Neuronal stem cell (in vitro differentiated cells): ENCODE data around the gene IKZF2.
"Not testable (repeated sequence)": the region's sequence is repeated elsewhere in the genome, so short reads cannot be mapped to it uniquely, and the experiment has no call there.

Source experiments
- DNase-seq: peaks from one replicate; pipeline ENCODE4 v3.0.0-alpha.2; 2013; ENCODE audit warnings: low spot score
- H2AFZ ChIP-seq: one replicate; pipeline ENCODE4 v1.6.1; 2013; ENCODE audit warnings: mild to moderate bottlenecking, low read length, inconsistent platforms
- H2AK5ac ChIP-seq: 2 replicates; pipeline ENCODE4 v1.6.1; 2013; ENCODE audit warnings: low read depth, mild to moderate bottlenecking, inconsistent platforms, low read length, moderate library complexity, mixed read lengths
- H2BK120ac ChIP-seq: 2 replicates; pipeline ENCODE4 v1.6.1; 2013; ENCODE audit warnings: low read depth, mild to moderate bottlenecking, inconsistent platforms, low read length, moderate library complexity, mixed read lengths
- H2BK12ac ChIP-seq: one replicate; pipeline ENCODE4 v1.6.1; 2013; ENCODE audit warnings: low read length, inconsistent platforms
- H2BK15ac ChIP-seq: 2 replicates; pipeline ENCODE4 v1.6.1; 2013; ENCODE audit warnings: mild to moderate bottlenecking, low read length, inconsistent platforms, mixed read lengths
- H2BK5ac ChIP-seq: one replicate; pipeline ENCODE4 v1.6.1; 2013; ENCODE audit warnings: inconsistent platforms, mild to moderate bottlenecking, low read length, moderate library complexity
- H3K14ac ChIP-seq: one replicate; pipeline ENCODE4 v1.6.1; 2013; ENCODE audit warnings: low read length, inconsistent platforms
- H3K18ac ChIP-seq: 2 replicates; pipeline ENCODE4 v1.6.1; 2013; ENCODE audit warnings: low read length, inconsistent platforms
- H3K23ac ChIP-seq: 2 replicates; pipeline ENCODE4 v1.6.1; 2013; ENCODE audit warnings: low read depth, mild to moderate bottlenecking, mixed read lengths, low read length, inconsistent platforms; ENCODE audit not compliant: poor library complexity
- H3K27ac ChIP-seq: replicated peaks from 3 replicates; pipeline ENCODE4 v1.5.1; 2013; ENCODE audit warnings: low read length, inconsistent platforms
- H3K27me3 ChIP-seq, 3 experiments: 2 replicates each; pipeline ENCODE4 v1.6.1; 2013; ENCODE audit warnings: low read length in 3 of 3, mild to moderate bottlenecking in 2 of 3, inconsistent platforms in 1 of 3, low read depth in 1 of 3, mixed read lengths in 1 of 3, moderate library complexity in 1 of 3; ENCODE audit not compliant: control insufficient read depth in 3 of 3, insufficient read depth in 3 of 3
- H3K36me3 ChIP-seq, 2 donors: replicated peaks in 1 of 2; 2 replicates each; pipeline ENCODE4 v1.6.1; 2013; ENCODE audit warnings: low read length in 2 of 2; ENCODE audit not compliant: control insufficient read depth in 2 of 2, insufficient read depth in 2 of 2
- H3K4ac ChIP-seq: 2 replicates; pipeline ENCODE4 v1.6.1; 2013; ENCODE audit warnings: inconsistent platforms, mild to moderate bottlenecking, low read length, moderate library complexity
- H3K4me1 ChIP-seq, 2 donors: 1 replicate in 1 of 2; 2 replicates in 1 of 2; pipeline ENCODE4 v1.6.1; 2013; ENCODE audit warnings: low read length in 2 of 2, low read depth in 1 of 2; ENCODE audit not compliant: control insufficient read depth in 2 of 2, insufficient read depth in 1 of 2
- H3K4me2 ChIP-seq: one replicate; pipeline ENCODE4 v1.6.1; 2013; ENCODE audit warnings: mild to moderate bottlenecking, low read length, inconsistent platforms; ENCODE audit not compliant: insufficient read depth, poor library complexity, severe bottlenecking
- H3K4me3 ChIP-seq, 2 donors: 2 replicates each; pipeline ENCODE4 v1.5.1; 2013; ENCODE audit warnings: low read length in 2 of 2, mild to moderate bottlenecking in 2 of 2, inconsistent platforms in 1 of 2, moderate library complexity in 1 of 2
- H3K79me1 ChIP-seq: one replicate; pipeline ENCODE4 v1.6.1; 2013; ENCODE audit warnings: low read depth, mild to moderate bottlenecking, inconsistent platforms, low read length, moderate library complexity
- H3K9ac ChIP-seq: one replicate; pipeline ENCODE4 v1.6.1; 2013; ENCODE audit warnings: mild to moderate bottlenecking, low read depth, low read length, inconsistent platforms; ENCODE audit not compliant: poor library complexity
- H3K9me3 ChIP-seq, 2 donors: replicated peaks in 1 of 2; 2 replicates each; pipeline versions ENCODE3 to v1.6.1; 2013; ENCODE audit warnings: low read length in 2 of 2, mild to moderate bottlenecking in 2 of 2, inconsistent platforms in 1 of 2, low read depth in 1 of 2, mixed read lengths in 1 of 2, moderate library complexity in 1 of 2; ENCODE audit not compliant: control insufficient read depth in 2 of 2, insufficient read depth in 1 of 2
- H4K8ac ChIP-seq: one replicate; pipeline ENCODE4 v1.6.1; 2013; ENCODE audit warnings: low read depth, mild to moderate bottlenecking, inconsistent platforms, low read length, moderate library complexity
- H4K91ac ChIP-seq: one replicate; pipeline ENCODE4 v1.6.1; 2013; ENCODE audit warnings: low read length, low read depth, mild to moderate bottlenecking, inconsistent platforms; ENCODE audit not compliant: poor library complexity
- WGBS, 2 donors: extraction: QIAGEN DNeasy Blood & Tissue Kit; methylation state at CpG; one replicate each; pipeline ENCODE4 v1.1.7; 2013; ENCODE audit warnings: missing lambda C conversion rate in 2 of 2, mixed read lengths in 1 of 2; ENCODE audit not compliant: insufficient read length in 2 of 2, insufficient replicate concordance in 1 of 2; ENCODE audit errors: extremely low coverage in 2 of 2; 5-methylcytosine and 5-hydroxymethylcytosine counted together

The IKZF2 gene

GRCh38 chr2:213020913-213021312 is 130.5 kb downstream of the IKZF2 start:
- not testable (repeated sequence) for H2AFZ ChIP-seq, H4K91ac ChIP-seq

GRCh38 chr2:213020268-213020667 is 131.1 kb downstream of the IKZF2 start:
- WGBS, 2 donors, result no CpG with 5 or more reads among the region's 3 CpGs
- no peak overlapping the region for H3K27ac ChIP-seq
- peaks cover 2 to 30% of the 10 kb centered on the region in 2 donors for H3K36me3 ChIP-seq
- H3K14ac ChIP-seq, result no peak overlapping the region
- no peak overlapping the region for H4K91ac ChIP-seq
- no peak overlapping the region for H3K23ac ChIP-seq
- no peak overlapping the region for H3K4me3 ChIP-seq
- H2AFZ ChIP-seq, result no peak overlapping the region
- H3K9me3 ChIP-seq, result no peaks in the 10 kb centered on the region
- no peaks in the 10 kb centered on the region for H3K4me1 ChIP-seq
- no peak overlapping the region for H2BK5ac ChIP-seq
- DNase-seq, result no peak
- H3K79me1 ChIP-seq, result no peaks in the 10 kb centered on the region
- H2BK15ac ChIP-seq, result no peak overlapping the region
- H2BK12ac ChIP-seq, result no peak overlapping the region
- H2BK120ac ChIP-seq, result no peak overlapping the region
- H3K4me2 ChIP-seq, result no peak overlapping the region
- no peak overlapping the region for H3K4ac ChIP-seq
- H4K8ac ChIP-seq, result no peak overlapping the region
- no peak overlapping the region for H3K18ac ChIP-seq
- no peak overlapping the region for H2AK5ac ChIP-seq
- no peak overlapping the region for H3K9ac ChIP-seq
- no peaks in the 10 kb centered on the region for H3K27me3 ChIP-seq

More at GRCh38 chr2:213020913-213021312, 130.5 kb downstream of the IKZF2 start:
- H3K9me3 ChIP-seq, H3K27me3 ChIP-seq, H3K23ac ChIP-seq, DNase-seq, H2BK120ac ChIP-seq, H2AK5ac ChIP-seq, H3K4ac ChIP-seq, H3K4me1 ChIP-seq, H3K9ac ChIP-seq, H3K4me3 ChIP-seq, H3K79me1 ChIP-seq, H3K4me2 ChIP-seq, H4K8ac ChIP-seq, H3K27ac ChIP-seq, H3K14ac ChIP-seq, H2BK12ac ChIP-seq, H3K18ac ChIP-seq, H2BK15ac ChIP-seq, H2BK5ac ChIP-seq: not testable (repeated sequence)
- no CpG with 5 or more reads among the region's 6 CpGs for WGBS, 2 donors
- peaks cover 2 to 30% of the 10 kb centered on the region in 2 donors for H3K36me3 ChIP-seq

GRCh38 chr2:213019368-213019767 is 132.0 kb downstream of the IKZF2 start:
- Histone ChIP-seq H3K4me3 (no peak overlapping the region), H4K91ac (no peak overlapping the region), H3K4ac (no peak overlapping the region), H3K23ac (no peak overlapping the region), H3K4me2 (no peak overlapping the region), H3K14ac (no peak overlapping the region), H2BK5ac (no peak overlapping the region), H2AK5ac (no peak overlapping the region), H3K9ac (no peak overlapping the region), H3K27ac (no peak overlapping the region), H2BK12ac (no peak overlapping the region), H4K8ac (no peak overlapping the region), H3K36me3 (peaks cover 2 to 30% of the 10 kb centered on the region in 2 donors), H3K9me3 (no peaks in the 10 kb centered on the region), H3K27me3 (no peaks in the 10 kb centered on the region), H3K4me1 (no peaks in the 10 kb centered on the region), H3K18ac (no peak overlapping the region), H3K79me1 (no peaks in the 10 kb centered on the region), H2BK120ac (no peak overlapping the region), H2AFZ (no peak overlapping the region), H2BK15ac (no peak overlapping the region)
- WGBS, 2 donors, result no CpG with 5 or more reads among the region's 2 CpGs
- no peak for DNase-seq

DNA sequence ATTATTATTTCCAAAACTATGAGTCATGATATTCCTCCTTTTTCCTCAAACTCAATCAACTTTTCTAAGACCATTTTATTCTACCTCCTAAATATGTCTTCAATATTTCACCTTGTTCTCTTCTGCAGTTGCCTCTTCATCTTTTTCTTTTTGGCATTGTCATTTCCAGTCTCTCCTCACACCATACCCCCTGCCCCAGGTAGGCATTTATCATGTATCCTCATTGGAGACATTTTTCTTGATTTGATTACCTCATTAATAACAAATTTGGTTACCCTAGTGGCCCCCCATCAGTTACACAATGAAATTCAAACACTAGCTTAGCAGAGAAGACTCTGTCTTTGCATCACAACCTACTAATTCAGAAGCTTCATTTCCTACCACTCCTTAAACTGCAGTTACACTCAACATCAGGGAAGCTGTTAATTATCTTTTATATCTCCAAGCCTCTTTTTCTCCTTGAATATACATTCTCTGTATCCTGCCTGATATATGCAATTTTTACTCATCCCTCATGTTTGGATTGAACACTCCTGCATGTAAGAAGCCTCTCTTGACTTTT is 133.0 kb downstream of the IKZF2 start:
- Histone ChIP-seq H2AFZ (no peak overlapping the region), H3K36me3 (peaks cover 2 to 35% of the 10 kb centered on the region in 2 donors), H3K4ac (no peak overlapping the region), H3K79me1 (no peaks in the 10 kb centered on the region), H2BK120ac (no peak overlapping the region), H4K91ac (no peak overlapping the region), H3K27me3 (no peaks in the 10 kb centered on the region), H4K8ac (no peak overlapping the region), H2BK5ac (no peak overlapping the region), H3K4me3 (no peak overlapping the region), H3K9ac (no peak overlapping the region), H3K9me3 (no peaks in the 10 kb centered on the region), H3K18ac (no peak overlapping the region), H3K14ac (no peak overlapping the region), H3K27ac (no peak overlapping the region), H2BK15ac (no peak overlapping the region), H2BK12ac (no peak overlapping the region), H2AK5ac (no peak overlapping the region), H3K4me1 (no peaks in the 10 kb centered on the region), H3K23ac (no peak overlapping the region), H3K4me2 (no peak overlapping the region)
- DNase-seq, result no peak
